NB4 (cell line): ENCODE results near the gene SHKBP1.

Source experiments
- MYC ChIP-seq: IDR thresholded peaks from 2 replicates; pipeline ENCODE4 v1.6.1; 2011; ENCODE audit warnings: low read depth, low read length
- POLR2A ChIP-seq: IDR thresholded peaks from 2 replicates; pipeline ENCODE4 v1.6.1; 2011; ENCODE audit warnings: mild to moderate bottlenecking; ENCODE audit not compliant: insufficient read length; ENCODE audit errors: extremely low read depth
- TF ChIP-seq, protein P1 (sequence below): IDR thresholded peaks from one replicate; pipeline ENCODE4 v1.5.1; 2012; ENCODE audit warnings: low read depth, low read length
- TF ChIP-seq, protein P2 (sequence below): IDR thresholded peaks from 2 replicates; pipeline ENCODE4 v1.6.1; 2011; ENCODE audit warnings: low read depth, low read length

DNA sequence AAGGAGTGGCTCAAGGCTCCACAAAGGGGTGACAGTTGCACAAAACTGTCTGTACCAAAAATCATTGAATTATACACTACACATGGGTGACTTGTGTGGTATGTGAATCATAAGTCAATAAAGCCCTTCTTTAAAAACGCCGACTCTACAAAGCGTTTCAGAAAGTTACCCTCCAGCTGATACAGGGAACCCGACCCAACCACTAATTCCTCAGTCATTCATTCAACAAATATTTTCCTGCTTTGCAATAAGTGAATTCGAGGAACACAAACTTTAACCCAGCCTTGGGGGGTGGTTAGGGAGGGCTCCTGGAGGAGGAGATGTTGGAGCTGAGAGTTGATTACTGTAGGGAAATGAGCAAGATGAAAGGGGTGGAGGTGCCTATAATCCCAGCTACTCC is 56.5 kb downstream of the SHKBP1 start:
- TF ChIP-seq MYC = no peak
- TF ChIP-seq, protein P1, sequence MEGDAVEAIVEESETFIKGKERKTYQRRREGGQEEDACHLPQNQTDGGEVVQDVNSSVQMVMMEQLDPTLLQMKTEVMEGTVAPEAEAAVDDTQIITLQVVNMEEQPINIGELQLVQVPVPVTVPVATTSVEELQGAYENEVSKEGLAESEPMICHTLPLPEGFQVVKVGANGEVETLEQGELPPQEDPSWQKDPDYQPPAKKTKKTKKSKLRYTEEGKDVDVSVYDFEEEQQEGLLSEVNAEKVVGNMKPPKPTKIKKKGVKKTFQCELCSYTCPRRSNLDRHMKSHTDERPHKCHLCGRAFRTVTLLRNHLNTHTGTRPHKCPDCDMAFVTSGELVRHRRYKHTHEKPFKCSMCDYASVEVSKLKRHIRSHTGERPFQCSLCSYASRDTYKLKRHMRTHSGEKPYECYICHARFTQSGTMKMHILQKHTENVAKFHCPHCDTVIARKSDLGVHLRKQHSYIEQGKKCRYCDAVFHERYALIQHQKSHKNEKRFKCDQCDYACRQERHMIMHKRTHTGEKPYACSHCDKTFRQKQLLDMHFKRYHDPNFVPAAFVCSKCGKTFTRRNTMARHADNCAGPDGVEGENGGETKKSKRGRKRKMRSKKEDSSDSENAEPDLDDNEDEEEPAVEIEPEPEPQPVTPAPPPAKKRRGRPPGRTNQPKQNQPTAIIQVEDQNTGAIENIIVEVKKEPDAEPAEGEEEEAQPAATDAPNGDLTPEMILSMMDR = no peak
- TF ChIP-seq POLR2A = no peak
- TF ChIP-seq, protein P2, sequence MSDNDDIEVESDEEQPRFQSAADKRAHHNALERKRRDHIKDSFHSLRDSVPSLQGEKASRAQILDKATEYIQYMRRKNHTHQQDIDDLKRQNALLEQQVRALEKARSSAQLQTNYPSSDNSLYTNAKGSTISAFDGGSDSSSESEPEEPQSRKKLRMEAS = no peak
